ENCODE measurements around the gene NOS1AP. TPM values are rescaled to one million over a fixed set of nuclear protein-coding genes. Genes with fewer than 3 reads are reported as not detected.

NOS1AP gene
- total RNA-seq, 4 donors from 2014 or later = 0.31 to 12.7 (median 1.7) TPM

DNA sequence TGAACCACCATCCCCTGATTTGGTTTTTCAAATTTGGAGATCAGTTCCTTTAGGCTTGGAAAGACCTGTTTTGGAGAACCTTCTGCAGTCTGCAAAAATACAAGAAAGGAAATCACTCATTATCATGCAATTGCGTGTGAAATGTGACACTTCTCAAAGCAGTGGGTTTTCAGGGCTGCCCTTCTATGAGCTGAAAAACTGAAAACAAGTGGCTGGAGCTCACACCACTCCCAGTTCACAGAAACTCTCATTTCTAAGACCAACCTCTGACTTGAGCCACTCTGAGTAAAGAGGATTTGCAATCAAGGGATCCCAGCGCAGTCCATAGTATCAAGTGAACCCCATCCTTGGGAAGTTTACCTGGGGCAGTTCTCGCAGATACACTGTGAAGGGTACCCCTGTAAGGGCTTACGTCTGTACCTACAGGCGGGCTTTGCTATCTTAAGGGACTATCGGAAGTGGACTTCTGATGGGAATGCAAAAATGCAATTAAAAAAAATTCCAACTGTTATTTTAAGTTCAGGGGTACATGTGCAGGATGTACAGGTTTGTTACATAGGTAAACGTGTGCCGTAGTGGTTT, 329.6 kb downstream of the NOS1AP start:
- Histone ChIP-seq H3K9me3 (no peaks in the 10 kb centered on the region), H3K27me3 (peaks cover 0 to 36% (median 0%) of the 10 kb centered on the region in 4 donors), H3K4me1 (no peaks in the 10 kb centered on the region), H3K36me3 (no peaks in the 10 kb centered on the region), H3K4me3 (no peak overlapping the region), H3K27ac (no peak overlapping the region)
- 78 to 80% methylated on average over 8 of the region's 8 CpGs for WGBS, 2 donors
- TF ChIP-seq, protein P1, sequence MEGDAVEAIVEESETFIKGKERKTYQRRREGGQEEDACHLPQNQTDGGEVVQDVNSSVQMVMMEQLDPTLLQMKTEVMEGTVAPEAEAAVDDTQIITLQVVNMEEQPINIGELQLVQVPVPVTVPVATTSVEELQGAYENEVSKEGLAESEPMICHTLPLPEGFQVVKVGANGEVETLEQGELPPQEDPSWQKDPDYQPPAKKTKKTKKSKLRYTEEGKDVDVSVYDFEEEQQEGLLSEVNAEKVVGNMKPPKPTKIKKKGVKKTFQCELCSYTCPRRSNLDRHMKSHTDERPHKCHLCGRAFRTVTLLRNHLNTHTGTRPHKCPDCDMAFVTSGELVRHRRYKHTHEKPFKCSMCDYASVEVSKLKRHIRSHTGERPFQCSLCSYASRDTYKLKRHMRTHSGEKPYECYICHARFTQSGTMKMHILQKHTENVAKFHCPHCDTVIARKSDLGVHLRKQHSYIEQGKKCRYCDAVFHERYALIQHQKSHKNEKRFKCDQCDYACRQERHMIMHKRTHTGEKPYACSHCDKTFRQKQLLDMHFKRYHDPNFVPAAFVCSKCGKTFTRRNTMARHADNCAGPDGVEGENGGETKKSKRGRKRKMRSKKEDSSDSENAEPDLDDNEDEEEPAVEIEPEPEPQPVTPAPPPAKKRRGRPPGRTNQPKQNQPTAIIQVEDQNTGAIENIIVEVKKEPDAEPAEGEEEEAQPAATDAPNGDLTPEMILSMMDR (IDR thresholded peaks at IDR 0.05) = no peak
- no peak for TF ChIP-seq POLR2A (IDR thresholded peaks at IDR 0.05)
- no peak for DNase-seq
- intact Hi-C loops (cut with DNase I) = no loop called here

DNA sequence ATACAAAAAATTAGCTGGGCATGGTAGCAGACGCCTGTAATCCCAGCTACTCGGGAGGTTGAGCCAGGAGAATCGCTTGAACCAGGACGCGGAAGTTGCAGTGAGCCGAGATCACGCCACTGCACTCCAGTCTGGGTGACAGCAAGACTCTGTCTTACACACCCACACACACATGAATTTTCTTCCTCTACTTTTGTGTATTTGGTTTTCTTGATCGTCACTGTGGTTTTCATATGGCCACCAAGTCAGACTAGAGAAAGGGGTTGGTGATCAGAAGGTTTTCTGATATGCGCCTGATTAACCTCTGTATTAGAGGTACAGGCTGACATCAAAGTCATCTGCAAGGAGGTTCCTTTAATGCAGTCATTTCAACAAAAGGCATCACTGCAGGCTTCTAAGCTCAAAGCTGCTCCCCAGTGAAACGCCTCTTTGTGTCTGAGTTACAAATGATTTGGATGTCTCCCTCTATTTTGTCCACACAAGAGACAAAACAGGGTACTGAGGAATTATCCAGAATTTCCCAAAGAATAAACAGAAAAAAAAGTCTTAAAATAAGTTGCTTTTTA, 331.4 kb downstream of the NOS1AP start:
- TF ChIP-seq, protein P1 (IDR thresholded peaks at IDR 0.05) = no peak
- no peak for TF ChIP-seq POLR2A (IDR thresholded peaks at IDR 0.05)
- WGBS, 2 donors = 84 to 91% methylated on average over 8 to 10 of the region's 10 CpGs
- intact Hi-C loops (cut with DNase I) = no loop called here

DNA sequence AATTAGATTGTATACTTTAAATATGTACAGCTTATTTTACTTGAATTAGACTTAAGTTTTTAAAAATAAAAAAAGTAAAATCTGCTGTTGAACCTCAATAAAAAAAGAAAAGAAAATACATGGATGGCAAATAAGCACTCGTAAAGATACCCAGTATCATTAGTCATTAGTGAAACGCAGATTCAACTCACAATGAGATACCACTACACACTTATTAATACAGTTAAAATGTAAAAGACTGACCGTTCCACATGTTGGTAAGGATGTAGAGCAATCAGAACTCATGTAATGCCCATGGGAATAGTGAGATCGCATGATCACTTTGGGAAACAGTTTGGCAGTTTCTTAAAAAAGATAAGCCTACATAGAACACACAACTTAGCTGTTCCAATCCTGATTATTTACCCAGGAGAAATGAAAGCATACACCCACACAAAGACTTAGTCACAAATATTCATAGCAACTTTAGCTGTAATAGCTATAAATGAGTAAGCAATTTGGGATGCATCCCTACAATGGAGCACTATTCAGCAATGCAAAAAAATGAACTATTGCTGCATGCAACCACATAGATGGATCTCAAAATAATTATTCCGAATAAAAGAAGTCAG, 335.2 kb downstream of the NOS1AP start:
- no peaks in the 10 kb centered on the region for H3K4me1 ChIP-seq
- 51 to 57% methylated on average over 5 of the region's 5 CpGs for WGBS, 2 donors
- intact Hi-C loops (cut with DNase I) = no loop called here
- no peaks in the 10 kb centered on the region for H3K36me3 ChIP-seq
- no peak overlapping the region for H3K27ac ChIP-seq
- no peak for DNase-seq
- H3K9me3 ChIP-seq = no peaks in the 10 kb centered on the region
- no peak overlapping the region for H3K4me3 ChIP-seq
- TF ChIP-seq POLR2A (IDR thresholded peaks at IDR 0.05) = no peak
- TF ChIP-seq, protein P1 (IDR thresholded peaks at IDR 0.05) = no peak
- peaks cover 0 to 12% (median 0%) of the 10 kb centered on the region in 4 donors for H3K27me3 ChIP-seq

More for the DNA sequence above, 331.4 kb downstream of the NOS1AP start:
- Histone ChIP-seq H3K27ac (no peak overlapping the region), H3K4me1 (no peaks in the 10 kb centered on the region), H3K9me3 (no peaks in the 10 kb centered on the region), H3K27me3 (peaks cover 0 to 30% (median 0%) of the 10 kb centered on the region in 4 donors), H3K4me3 (no peak overlapping the region), H3K36me3 (no peaks in the 10 kb centered on the region)
- no peak for DNase-seq

GRCh38 chr1:162405800-162406199, 336.3 kb downstream of the NOS1AP start:
- Histone ChIP-seq H3K4me3 (no peak overlapping the region), H3K9me3 (no peaks in the 10 kb centered on the region), H3K27me3 (peaks cover 0 to 12% (median 0%) of the 10 kb centered on the region in 4 donors), H3K27ac (no peak overlapping the region), H3K4me1 (no peaks in the 10 kb centered on the region), H3K36me3 (no peaks in the 10 kb centered on the region)
- no peak for DNase-seq
- TF ChIP-seq POLR2A (IDR thresholded peaks at IDR 0.05) = no peak
- TF ChIP-seq, protein P1 (IDR thresholded peaks at IDR 0.05) = no peak
- 47 to 66% methylated on average over 5 of the region's 5 CpGs for WGBS, 2 donors
- intact Hi-C loops (cut with DNase I) = no loop called here

GRCh38 chr1:162406811-162407210, 337.3 kb downstream of the NOS1AP start:
- no peaks in the 10 kb centered on the region for H3K9me3 ChIP-seq
- no peaks in the 10 kb centered on the region for H3K4me1 ChIP-seq
- no peaks in the 10 kb centered on the region for H3K36me3 ChIP-seq
- intact Hi-C loops (cut with DNase I) = no loop called here
- no peak for DNase-seq
- peaks cover 0 to 12% (median 0%) of the 10 kb centered on the region in 4 donors for H3K27me3 ChIP-seq
- H3K27ac ChIP-seq = no peak overlapping the region
- TF ChIP-seq, protein P1 (IDR thresholded peaks at IDR 0.05) = no peak
- TF ChIP-seq POLR2A (IDR thresholded peaks at IDR 0.05) = no peak
- no peak overlapping the region for H3K4me3 ChIP-seq
- 69 to 96% methylated on average over 2 of the region's 2 CpGs for WGBS, 2 donors
